ENCODE results near the gene PRAMEF12. TPM values are rescaled to one million over a fixed set of nuclear protein-coding genes. Genes with fewer than 3 reads are reported as not detected.

PRAMEF12 gene
- total RNA-seq, 6 experiments from 2014 or later, result not detected

DNA sequence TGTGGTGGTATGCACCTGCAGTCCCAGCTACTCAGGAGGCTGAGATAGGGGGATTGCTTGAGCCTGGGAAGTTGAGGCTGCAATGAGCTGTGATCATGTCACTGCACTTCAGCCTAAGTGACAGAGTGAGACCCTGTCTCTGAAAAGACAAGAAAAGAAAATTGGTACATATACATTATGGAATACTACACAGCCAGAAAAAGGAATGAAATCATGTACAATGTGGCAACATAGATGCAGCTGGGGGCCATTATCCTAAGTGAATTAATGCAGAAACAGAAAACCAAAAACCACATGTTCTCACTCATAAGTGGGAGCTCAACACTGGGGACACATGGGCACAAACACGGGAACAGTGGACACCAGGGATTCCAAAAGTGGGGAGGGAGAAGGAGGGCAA lies 34.6 kb upstream of the PRAMEF12 start:
- no peaks in the 10 kb centered on the region for H3K4me1 ChIP-seq
- 83% methylated on average over 1 of the region's 1 CpG for WGBS (ENCODE audit: insufficient coverage, low coverage, low lambda C conversion rate, missing lambda C conversion rate)

GRCh38 chr1:12739613-12740012 lies 33.9 kb upstream of the PRAMEF12 start:
- H3K27me3 ChIP-seq, result no peaks in the 10 kb centered on the region
- 33% methylated on average over 5 of the region's 5 CpGs for WGBS (ENCODE audit: insufficient coverage, low coverage, low lambda C conversion rate, missing lambda C conversion rate)
- no peak for DNase-seq
- H3K36me3 ChIP-seq, result no peaks in the 10 kb centered on the region
- no peak overlapping the region for H3K27ac ChIP-seq
- H3K9me3 ChIP-seq, result no peaks in the 10 kb centered on the region
- ATAC-seq, result no peak
- H3K4me1 ChIP-seq, result no peaks in the 10 kb centered on the region
- TF ChIP-seq CTCF (IDR thresholded peaks at IDR 0.05), result no peak
- no peak for TF ChIP-seq POLR2A (IDR thresholded peaks at IDR 0.05)
- no peak overlapping the region for H3K4me3 ChIP-seq
- intact Hi-C loops (cut with DNase I), result no loop called here

More for the DNA sequence above, 34.6 kb upstream of the PRAMEF12 start:
- ATAC-seq, result no peak
- intact Hi-C loops (cut with DNase I), result no loop called here
- no peaks in the 10 kb centered on the region for H3K27me3 ChIP-seq
- H3K9me3 ChIP-seq, result no peaks in the 10 kb centered on the region
- H3K4me3 ChIP-seq, result no peak overlapping the region
- no peaks in the 10 kb centered on the region for H3K36me3 ChIP-seq
- no peak overlapping the region for H3K27ac ChIP-seq
- no peak for TF ChIP-seq POLR2A (IDR thresholded peaks at IDR 0.05)
- TF ChIP-seq CTCF (IDR thresholded peaks at IDR 0.05), result no peak
- no peak for DNase-seq

- Histone ChIP-seq H3K4me3 (no peak overlapping the region), H3K36me3 (no peaks in the 10 kb centered on the region), H3K9me3 (no peaks in the 10 kb centered on the region), H3K4me1 (no peaks in the 10 kb centered on the region), H3K27me3 (no peaks in the 10 kb centered on the region), H3K27ac (no peak overlapping the region)
- 17% methylated on average over 2 of the region's 3 CpGs for WGBS (ENCODE audit: insufficient coverage, low coverage, low lambda C conversion rate, missing lambda C conversion rate)
- intact Hi-C loops (cut with DNase I), result no loop called here
- TF ChIP-seq POLR2A (IDR thresholded peaks at IDR 0.05), result no peak
- TF ChIP-seq CTCF (IDR thresholded peaks at IDR 0.05), result no peak
- ATAC-seq (no peak), DNase-seq (no peak)
Measured at GRCh38 chr1:12741946-12742345, 31.6 kb upstream of the PRAMEF12 start.

GRCh38 chr1:12745126-12745991 lies 28.2 kb upstream of the PRAMEF12 start:
- WGBS (ENCODE audit: insufficient coverage, low coverage, low lambda C conversion rate, missing lambda C conversion rate), result 51% methylated on average over 3 of the region's 3 CpGs

More at GRCh38 chr1:12745126-12745991, 28.2 kb upstream of the PRAMEF12 start:
- ATAC-seq, result no peak
- Histone ChIP-seq H3K27me3 (no peaks in the 10 kb centered on the region), H3K4me3 (no peak overlapping the region), H3K4me1 (no peaks in the 10 kb centered on the region), H3K9me3 (no peaks in the 10 kb centered on the region), H3K36me3 (no peaks in the 10 kb centered on the region), H3K27ac (no peak overlapping the region)
- DNase-seq, result no peak
- TF ChIP-seq CTCF (IDR thresholded peaks at IDR 0.05) (no peak), POLR2A (IDR thresholded peaks at IDR 0.05) (no peak)
- intact Hi-C loops (cut with DNase I), result no loop called here
